MG63 (cell line): Measurements from ENCODE around the gene SFT2D1. TPM values are rescaled to one million over a fixed set of nuclear protein-coding genes. Genes with fewer than 3 reads are reported as not detected.
"Not testable (repeated sequence)": the region's sequence is repeated elsewhere in the genome, so short reads cannot be mapped to it uniquely, and the experiment has no call there.

ENCODE experiments used
- DNase-seq: peaks from one replicate; pipeline ENCODE4 v3.0.0-alpha.2; 2020
- H3K27me3 ChIP-seq: fragments of 250-450 bp; sonication (Bioruptor Pico); 2 replicates; pipeline ENCODE4 v1.5.1; 2020; ENCODE audit warnings: mild to moderate bottlenecking, moderate library complexity
- H3K36me3 ChIP-seq: fragments of 250-450 bp; sonication (Bioruptor Pico); 2 replicates; pipeline ENCODE4 v1.5.1; 2020; ENCODE audit warnings: mild to moderate bottlenecking, moderate library complexity
- H3K4me3 ChIP-seq: fragments of 250-450 bp; sonication (Bioruptor Pico); 2 replicates; pipeline ENCODE4 v1.5.1; 2020; ENCODE audit warnings: mild to moderate bottlenecking, moderate library complexity
- H3K9me3 ChIP-seq: fragments of 250-450 bp; sonication (Bioruptor Pico); 2 replicates; pipeline ENCODE4 v1.5.1; 2020; ENCODE audit warnings: mild to moderate bottlenecking, moderate library complexity
- total RNA-seq: library from RNA; depleted of rRNA; stranded (reverse); fragments of >200 nt; shearing (Covaris generic); gene quantifications from 2 replicates; pipeline ENCODE4 v1.2.3, GENCODE V29; 2014; ENCODE audit warnings: low replicate concordance

Gene SFT2D1
- total RNA-seq, 1 experiment from 2014 or later = 28.8 TPM

- Histone ChIP-seq H3K4me3 (no peak overlapping the region), H3K9me3 (no peaks in the 10 kb centered on the region), H3K36me3 (no peaks in the 10 kb centered on the region; the same call in 1 of the 2 replicates), H3K27me3 (no peaks in the 10 kb centered on the region)
- DNase-seq = no peak
Observed at GRCh38 chr6:166370489-166370888, 28.1 kb upstream of the SFT2D1 start.

GRCh38 chr6:166369782-166370181, 27.4 kb upstream of the SFT2D1 start:
- peaks cover under 1% of the 10 kb centered on the region for H3K36me3 ChIP-seq
- no peaks in the 10 kb centered on the region for H3K9me3 ChIP-seq
- no peak overlapping the region for H3K4me3 ChIP-seq
- DNase-seq = no peak
- no peaks in the 10 kb centered on the region for H3K27me3 ChIP-seq

GRCh38 chr6:166366921-166367320, 24.6 kb upstream of the SFT2D1 start:
- H3K9me3 ChIP-seq = no peaks in the 10 kb centered on the region
- DNase-seq = no peak
- H3K4me3 ChIP-seq = no peak overlapping the region
- H3K36me3 ChIP-seq = peaks cover 5% of the 10 kb centered on the region
- H3K27me3 ChIP-seq = no peaks in the 10 kb centered on the region

- no peak for DNase-seq
- peaks cover 5% of the 10 kb centered on the region for H3K36me3 ChIP-seq
- H3K9me3 ChIP-seq = no peaks in the 10 kb centered on the region
- no peaks in the 10 kb centered on the region for H3K27me3 ChIP-seq
- no peak overlapping the region for H3K4me3 ChIP-seq
Observed at GRCh38 chr6:166365806-166366205, 23.5 kb upstream of the SFT2D1 start.

GRCh38 chr6:166365221-166365620, 22.9 kb upstream of the SFT2D1 start:
- Histone ChIP-seq H3K27me3 (no peaks in the 10 kb centered on the region), H3K4me3 (no peak overlapping the region), H3K36me3 (peaks cover 5% of the 10 kb centered on the region), H3K9me3 (no peaks in the 10 kb centered on the region)
- peak; percentile 42 for DNase-seq

GRCh38 chr6:166364456-166364855, 22.1 kb upstream of the SFT2D1 start:
- H3K36me3 ChIP-seq = peaks cover 5% of the 10 kb centered on the region
- no peak overlapping the region for H3K4me3 ChIP-seq
- DNase-seq = no peak
- no peaks in the 10 kb centered on the region for H3K9me3 ChIP-seq
- peaks cover 3% of the 10 kb centered on the region; the same call in 1 of the 2 replicates for H3K27me3 ChIP-seq

- not testable (repeated sequence) for H3K27me3 ChIP-seq, H3K9me3 ChIP-seq, DNase-seq, H3K36me3 ChIP-seq, H3K4me3 ChIP-seq
Observed at GRCh38 chr6:166362427-166362826, 20.1 kb upstream of the SFT2D1 start.

- Histone ChIP-seq H3K9me3 (no peaks in the 10 kb centered on the region), H3K4me3 (no peak overlapping the region), H3K27me3 (peaks cover 10% of the 10 kb centered on the region; the same call in 1 of the 2 replicates), H3K36me3 (peaks cover 5% of the 10 kb centered on the region; the same call in 1 of the 2 replicates)
- no peak for DNase-seq
Observed at GRCh38 chr6:166361077-166361429, 18.7 kb upstream of the SFT2D1 start.

- no peak for DNase-seq
- Histone ChIP-seq H3K4me3 (no peak overlapping the region), H3K36me3 (peaks cover 5% of the 10 kb centered on the region; the same call in 1 of the 2 replicates), H3K27me3 (peaks cover 10% of the 10 kb centered on the region; the same call in 1 of the 2 replicates), H3K9me3 (no peaks in the 10 kb centered on the region)
Observed at GRCh38 chr6:166360243-166361076, 18.1 kb upstream of the SFT2D1 start.

GRCh38 chr6:166355552-166355951, 13.2 kb upstream of the SFT2D1 start:
- no peaks in the 10 kb centered on the region for H3K36me3 ChIP-seq
- no peak for DNase-seq
- no peak overlapping the region for H3K4me3 ChIP-seq
- H3K9me3 ChIP-seq = no peaks in the 10 kb centered on the region; the same call in 1 of the 2 replicates
- H3K27me3 ChIP-seq = peaks cover 10% of the 10 kb centered on the region; the same call in 1 of the 2 replicates

- H3K36me3 ChIP-seq = no peaks in the 10 kb centered on the region
- peaks cover 10% of the 10 kb centered on the region; the same call in 1 of the 2 replicates for H3K27me3 ChIP-seq
- no peak for DNase-seq
- H3K4me3 ChIP-seq = no peak overlapping the region
- peaks cover 2% of the 10 kb centered on the region for H3K9me3 ChIP-seq
Observed at GRCh38 chr6:166354965-166355364, 12.6 kb upstream of the SFT2D1 start.

- DNase-seq = no peak
- Histone ChIP-seq H3K36me3 (no peaks in the 10 kb centered on the region), H3K9me3 (peaks cover 2% of the 10 kb centered on the region), H3K4me3 (no peak overlapping the region), H3K27me3 (peaks cover 6% of the 10 kb centered on the region; the same call in 1 of the 2 replicates)
Observed at GRCh38 chr6:166354143-166354542, 11.8 kb upstream of the SFT2D1 start.

- Histone ChIP-seq H3K36me3 (no peaks in the 10 kb centered on the region), H3K4me3 (no peak overlapping the region), H3K27me3 (peaks cover 6% of the 10 kb centered on the region; the same call in 1 of the 2 replicates), H3K9me3 (peaks cover 2% of the 10 kb centered on the region)
- no peak for DNase-seq
Observed at GRCh38 chr6:166353507-166353906, 11.2 kb upstream of the SFT2D1 start.

- no peak overlapping the region for H3K4me3 ChIP-seq
- H3K36me3 ChIP-seq = no peaks in the 10 kb centered on the region
- H3K9me3 ChIP-seq = peaks cover 2% of the 10 kb centered on the region
- DNase-seq = no peak
- peaks cover 3% of the 10 kb centered on the region; the same call in 1 of the 2 replicates for H3K27me3 ChIP-seq
Observed at GRCh38 chr6:166352923-166353322, 10.6 kb upstream of the SFT2D1 start.

GRCh38 chr6:166351715-166352285, 9.5 kb upstream of the SFT2D1 start:
- Histone ChIP-seq H3K4me3 (no peak overlapping the region), H3K9me3 (peaks cover 2% of the 10 kb centered on the region), H3K27me3 (no peaks in the 10 kb centered on the region), H3K36me3 (no peaks in the 10 kb centered on the region)
- DNase-seq = no peak

GRCh38 chr6:166348305-166348949, 6.1 kb upstream of the SFT2D1 start:
- H3K9me3 ChIP-seq = peaks cover 2% of the 10 kb centered on the region
- no peaks in the 10 kb centered on the region for H3K36me3 ChIP-seq
- no peak for DNase-seq
- no peaks in the 10 kb centered on the region for H3K27me3 ChIP-seq
- no peak overlapping the region for H3K4me3 ChIP-seq

- Histone ChIP-seq H3K9me3 (peaks cover 2% of the 10 kb centered on the region), H3K4me3 (no peak overlapping the region), H3K36me3 (no peaks in the 10 kb centered on the region; the same call in 1 of the 2 replicates), H3K27me3 (no peaks in the 10 kb centered on the region)
- no peak for DNase-seq
Observed at GRCh38 chr6:166346965-166347364, 4.6 kb upstream of the SFT2D1 start.
